Measurements from ENCODE around the gene CACNA2D4.

The CACNA2D4 gene

GRCh38 chr12:1885599-1886245 is 32.7 kb downstream of the CACNA2D4 start:
- no peak for DNase-seq

DNA sequence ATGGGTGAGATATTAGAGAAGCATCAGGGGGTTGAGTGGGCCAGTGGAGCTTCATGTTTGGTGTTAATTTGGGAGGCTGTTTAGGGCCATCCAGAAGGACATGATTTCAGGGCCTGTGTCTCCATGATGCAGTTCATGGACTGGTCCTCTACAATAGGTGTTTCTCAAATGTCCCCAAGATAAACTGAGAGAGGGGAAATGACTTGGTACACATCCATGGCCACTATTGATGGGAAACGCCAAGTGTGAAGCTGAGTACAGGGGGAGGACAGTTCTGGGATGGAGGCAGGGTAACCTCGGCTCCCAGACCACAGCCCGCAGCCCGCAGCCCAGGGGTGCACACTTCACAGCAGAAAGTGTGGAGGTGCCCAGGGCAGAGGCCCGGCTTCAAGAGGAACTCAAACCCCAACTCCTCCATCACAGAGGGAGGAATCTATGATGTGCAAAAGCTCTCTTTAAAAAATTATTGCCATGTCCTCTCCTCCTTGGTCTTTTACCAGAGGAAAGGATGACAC is 33.3 kb downstream of the CACNA2D4 start:
- DNase-seq = no peak

GRCh38 chr12:1884651-1885050 is 33.8 kb downstream of the CACNA2D4 start:
- DNase-seq = no peak

DNA sequence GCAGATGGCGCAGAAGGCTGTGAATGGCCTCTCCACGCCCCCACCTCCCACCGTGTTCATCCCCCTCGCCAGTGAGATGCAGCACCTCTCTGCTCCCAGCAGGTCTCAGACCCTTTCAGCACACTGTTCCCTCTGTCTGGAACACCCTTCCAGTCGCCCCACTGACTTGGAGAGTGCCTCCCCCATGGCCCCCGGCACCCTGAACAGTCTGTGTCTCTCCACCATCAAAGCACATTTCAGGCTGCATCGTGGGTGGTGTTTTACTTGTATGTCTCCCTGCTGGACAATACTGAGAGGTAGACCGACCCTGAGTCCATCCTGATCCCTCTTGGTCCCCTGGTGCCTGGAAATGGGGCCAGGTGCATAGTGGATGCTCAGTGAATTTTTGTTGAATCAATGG is 34.9 kb downstream of the CACNA2D4 start:
- DNase-seq = no peak

DNA sequence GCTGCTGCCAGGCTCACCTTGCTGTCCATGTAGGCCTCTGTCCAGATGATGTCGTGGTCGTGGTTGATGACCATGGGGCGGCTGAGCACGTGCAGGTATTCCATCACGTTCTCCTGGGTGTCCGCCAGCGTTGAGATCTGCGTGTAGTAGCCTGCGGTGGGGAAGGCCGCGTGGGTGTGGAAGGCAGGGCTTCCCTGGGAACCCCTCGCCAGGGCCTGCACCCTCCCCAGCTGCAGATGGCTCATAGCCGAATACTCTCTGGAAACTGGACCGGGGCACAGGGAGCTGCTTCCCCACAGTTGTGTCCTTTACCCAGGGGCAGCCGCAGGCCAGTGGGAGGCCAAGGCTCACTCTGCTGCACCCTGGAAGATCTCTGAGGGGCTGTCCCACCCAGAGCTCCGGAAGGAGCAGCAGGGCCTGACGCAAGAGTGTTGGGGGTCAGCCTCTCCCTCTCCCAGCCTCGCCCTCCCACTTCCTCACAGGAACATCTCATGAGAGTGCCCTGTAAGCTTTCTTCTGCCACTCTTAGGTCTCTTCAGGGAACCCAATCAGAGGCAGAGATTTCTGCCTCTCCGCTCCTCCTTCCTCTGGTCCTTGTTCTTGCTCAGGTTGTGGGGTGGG is 35.5 kb downstream of the CACNA2D4 start:
- DNase-seq = no peak

DNA sequence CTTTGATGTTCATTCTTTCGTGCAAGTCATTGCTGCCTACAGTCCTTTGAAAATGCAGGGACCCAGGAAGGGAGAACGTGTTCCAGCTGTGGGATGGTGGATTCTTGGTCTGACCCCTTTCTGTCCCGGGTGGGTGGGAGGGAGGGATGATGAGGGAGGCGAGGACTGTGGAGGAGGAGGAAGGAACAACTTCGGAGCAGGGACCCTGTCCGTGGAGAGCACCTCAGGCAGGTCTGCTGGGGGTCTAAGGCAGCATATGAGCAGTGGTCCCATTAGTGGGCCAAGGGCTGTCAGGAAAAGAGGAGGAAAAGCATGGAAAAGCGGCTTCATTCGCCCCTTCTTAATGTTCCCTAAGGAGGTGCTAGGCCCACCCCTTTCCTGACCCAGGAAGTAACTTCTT is 36.0 kb downstream of the CACNA2D4 start:
- DNase-seq = no peak

GRCh38 chr12:1881936-1882335 is 36.5 kb downstream of the CACNA2D4 start:
- no peak for DNase-seq

DNA sequence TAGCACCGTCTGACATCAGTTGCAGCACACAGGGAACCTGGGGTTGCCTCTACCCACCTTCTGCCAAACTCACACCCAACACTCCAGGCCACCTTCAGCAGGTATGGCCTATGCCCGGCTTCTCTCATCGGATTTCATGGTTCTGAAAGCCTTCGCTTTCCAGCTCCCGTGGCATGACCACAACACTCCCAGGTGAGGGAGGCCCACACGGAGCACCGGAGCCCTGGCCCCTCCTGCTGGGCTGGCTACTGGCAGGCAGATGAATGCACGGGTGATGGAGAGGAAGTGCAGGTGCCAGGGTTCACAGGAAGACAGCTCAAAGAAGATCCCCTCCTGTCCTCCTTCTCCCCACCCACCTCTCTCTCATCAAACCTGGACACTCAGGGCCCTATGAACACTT is 37.2 kb downstream of the CACNA2D4 start:
- DNase-seq = no peak

GRCh38 chr12:1880876-1881275 is 37.6 kb downstream of the CACNA2D4 start:
- no peak for DNase-seq

- no peak for DNase-seq
Measured at GRCh38 chr12:1880153-1880845, 38.2 kb downstream of the CACNA2D4 start.

- DNase-seq = no peak
Measured at GRCh38 chr12:1879633-1880032, 38.8 kb downstream of the CACNA2D4 start.

- no peak for DNase-seq
Measured at GRCh38 chr12:1878695-1879094, 39.8 kb downstream of the CACNA2D4 start.

DNA sequence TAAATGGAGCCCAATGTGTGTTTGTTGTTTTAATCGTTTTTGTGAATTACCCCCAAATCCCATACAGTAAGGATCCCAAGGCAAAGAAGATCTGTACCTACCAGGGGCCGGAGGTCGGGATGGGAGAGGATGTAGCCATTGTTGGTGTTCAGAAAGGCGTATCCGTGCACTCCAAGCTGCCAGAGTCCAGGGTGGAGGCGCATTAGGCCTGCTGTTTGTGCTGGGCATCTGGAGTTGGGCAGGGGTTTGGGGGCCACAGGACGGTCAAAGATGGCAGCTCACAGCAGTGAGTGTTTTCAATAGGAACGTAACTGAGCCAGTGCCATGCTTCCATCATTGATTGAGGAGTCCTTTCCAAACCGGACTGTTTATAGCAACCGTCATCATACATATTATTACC is 40.2 kb downstream of the CACNA2D4 start:
- no peak for DNase-seq

DNA sequence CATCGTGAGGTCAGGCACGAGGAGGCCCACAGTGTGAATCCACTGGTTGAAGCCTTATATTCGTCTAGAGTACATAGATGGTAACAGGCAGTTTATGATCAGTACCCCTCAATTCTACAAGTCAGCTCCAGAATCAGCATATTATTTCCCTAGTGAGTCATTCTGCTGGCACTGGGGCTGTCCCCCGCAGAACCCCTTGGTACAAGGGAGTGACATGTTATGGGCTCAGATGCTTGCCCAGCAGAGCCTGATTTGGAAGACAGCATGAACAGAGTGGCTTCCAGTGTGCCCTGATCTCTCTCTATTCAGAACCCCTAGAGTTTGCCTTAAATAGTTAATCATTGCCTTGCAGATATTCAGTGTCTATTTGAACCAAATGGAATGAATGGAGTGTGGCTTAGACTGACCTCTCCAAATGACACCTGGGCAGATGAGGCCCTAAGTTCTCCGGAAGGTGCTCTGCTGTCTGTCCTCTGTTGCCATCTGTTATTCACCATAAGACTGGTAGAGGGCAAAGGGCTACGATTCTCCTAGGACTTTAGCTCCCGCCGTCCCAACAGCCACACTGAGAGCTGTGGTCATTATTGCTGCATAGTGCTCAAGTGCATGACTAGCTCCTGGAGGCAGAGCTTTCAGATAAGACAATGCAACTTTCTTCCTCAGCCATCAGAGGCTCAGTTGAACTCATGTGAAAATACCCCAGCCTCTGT is 41.1 kb downstream of the CACNA2D4 start:
- no peak for DNase-seq

GRCh38 chr12:1876086-1876485 is 42.4 kb downstream of the CACNA2D4 start:
- no peak for DNase-seq

- no peak for DNase-seq
Measured at GRCh38 chr12:1875608-1876007, 42.8 kb downstream of the CACNA2D4 start.

- no peak for DNase-seq
Measured at GRCh38 chr12:1873531-1874510, 44.6 kb downstream of the CACNA2D4 start.

DNA sequence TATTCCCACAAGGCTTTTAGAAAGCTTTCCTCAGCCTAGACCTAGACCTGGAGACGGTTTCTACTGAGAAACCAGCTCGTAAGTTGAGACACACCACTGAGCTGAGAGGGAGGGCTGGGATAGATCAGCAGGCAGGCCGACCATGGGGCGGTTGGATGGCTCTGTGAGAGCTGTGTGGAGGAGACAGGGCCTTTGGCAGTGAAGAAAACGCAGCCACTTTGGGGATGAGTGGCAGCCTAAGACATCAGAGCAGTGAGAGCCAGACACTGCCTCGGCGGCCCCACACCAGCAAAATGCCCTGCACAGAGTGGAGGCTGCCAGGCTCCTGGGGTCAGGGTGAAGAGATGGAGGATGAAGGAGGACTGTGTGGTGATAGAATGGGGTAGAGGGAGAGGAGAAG is 46.0 kb downstream of the CACNA2D4 start:
- DNase-seq = no peak

DNA sequence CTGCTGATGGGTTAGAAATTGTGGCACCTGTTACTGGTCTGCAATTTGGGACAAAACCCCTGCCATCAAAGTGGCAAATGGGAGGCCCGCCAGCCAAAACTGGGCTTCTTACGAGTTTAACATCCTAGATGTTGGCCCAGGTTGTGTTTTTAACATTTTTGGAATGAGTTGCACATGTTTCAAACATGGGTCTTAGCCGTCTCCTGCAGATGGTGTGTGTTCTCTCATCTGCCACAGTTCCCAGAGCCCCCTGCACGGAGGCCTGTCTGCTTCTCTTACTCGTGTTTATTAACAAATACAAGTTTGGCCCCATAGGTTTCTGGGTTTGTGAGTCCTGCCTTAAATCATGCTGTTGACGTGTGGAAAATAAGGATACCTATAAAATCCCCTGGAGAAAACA is 46.5 kb downstream of the CACNA2D4 start:
- no peak for DNase-seq

- no peak for DNase-seq
Measured at GRCh38 chr12:1870998-1871917, 47.2 kb downstream of the CACNA2D4 start.

DNA sequence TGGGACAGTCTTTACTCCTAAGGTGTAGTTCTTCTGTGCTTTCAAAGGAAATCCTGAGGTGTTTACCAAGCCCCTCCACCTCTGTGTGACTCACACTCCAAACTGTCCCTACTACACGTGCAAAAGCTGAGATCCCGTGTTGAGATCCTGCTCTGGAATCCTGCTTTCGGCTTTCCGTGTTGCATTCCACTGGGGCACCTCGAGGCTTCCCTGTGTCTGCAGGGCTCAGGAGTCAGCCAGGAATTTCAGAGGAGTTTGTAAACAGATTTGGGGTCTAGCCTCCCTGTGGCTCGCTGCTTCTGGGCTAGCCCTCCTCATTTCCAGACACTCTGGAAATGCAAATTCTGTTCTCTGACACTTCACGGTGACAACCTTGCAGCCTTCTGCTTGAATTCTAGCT is 48.4 kb downstream of the CACNA2D4 start:
- DNase-seq = no peak
